ENCODE measurements around the gene TUBB4B. TPM values are rescaled to one million over a fixed set of nuclear protein-coding genes. Genes with fewer than 3 reads are reported as not detected.

Gene TUBB4B
- total RNA-seq, 1 donor from 2014 or later: 329 TPM

GRCh38 chr9:137251490-137252268, 10.6 kb downstream of the TUBB4B start:
- peaks cover 2% of the 10 kb centered on the region for H3K36me3 Mint-ChIP-seq (ENCODE audit: low read depth)
- no peaks in the 10 kb centered on the region for H3K9me3 Mint-ChIP-seq
- TF ChIP-seq CTCF (conservative IDR thresholded peaks at IDR 0.05): no peak
- peaks cover 3% of the 10 kb centered on the region for H3K27me3 Mint-ChIP-seq (ENCODE audit: low read depth)
- peak overlapping the region; percentile 38 for H3K4me3 Mint-ChIP-seq
- H3K4me1 Mint-ChIP-seq: peaks cover 13% of the 10 kb centered on the region
- DNase-seq (ENCODE audit: low read depth, low spot score): no peak
- H3K27ac Mint-ChIP-seq (ENCODE audit: unreplicated experiment): peak overlapping the region; percentile 27

- no peak overlapping the region for H3K27ac Mint-ChIP-seq (ENCODE audit: unreplicated experiment)
- no peak for DNase-seq (ENCODE audit: low read depth, low spot score)
- H3K36me3 Mint-ChIP-seq (ENCODE audit: low read depth): peaks cover 2% of the 10 kb centered on the region
- TF ChIP-seq CTCF (conservative IDR thresholded peaks at IDR 0.05): no peak
- H3K9me3 Mint-ChIP-seq: no peaks in the 10 kb centered on the region
- H3K4me3 Mint-ChIP-seq: peak overlapping the region; percentile 97
- H3K4me1 Mint-ChIP-seq: peaks cover 13% of the 10 kb centered on the region
- H3K27me3 Mint-ChIP-seq (ENCODE audit: low read depth): peaks cover 3% of the 10 kb centered on the region
Observed at GRCh38 chr9:137252555-137253506, 11.7 kb downstream of the TUBB4B start.

GRCh38 chr9:137253717-137254623, 12.9 kb downstream of the TUBB4B start:
- no peaks in the 10 kb centered on the region for H3K9me3 Mint-ChIP-seq
- peaks cover 3% of the 10 kb centered on the region for H3K27me3 Mint-ChIP-seq (ENCODE audit: low read depth)
- H3K36me3 Mint-ChIP-seq (ENCODE audit: low read depth): peaks cover 2% of the 10 kb centered on the region
- TF ChIP-seq CTCF (conservative IDR thresholded peaks at IDR 0.05): no peak
- H3K4me1 Mint-ChIP-seq: peaks cover 13% of the 10 kb centered on the region
- H3K4me3 Mint-ChIP-seq: peak overlapping the region; percentile 97
- no peak for DNase-seq (ENCODE audit: low read depth, low spot score)
- peak overlapping the region; percentile 83 for H3K27ac Mint-ChIP-seq (ENCODE audit: unreplicated experiment)

GRCh38 chr9:137254624-137255447, 13.7 kb downstream of the TUBB4B start, which contains the start of gene NELFB:
NELFB (plus strand) TSS chr9:137255327.
- peak within 1 kb of the TSS; percentile 83 for H3K27ac Mint-ChIP-seq (ENCODE audit: unreplicated experiment)
- TF ChIP-seq CTCF (conservative IDR thresholded peaks at IDR 0.05): no peak
- peak within 1 kb of the TSS; percentile 97 for H3K4me3 Mint-ChIP-seq
- H3K27me3 Mint-ChIP-seq (ENCODE audit: low read depth): peaks cover 3% of the 10 kb centered on the region
- H3K9me3 Mint-ChIP-seq: no peaks in the 10 kb centered on the region
- peak; percentile 99 for DNase-seq (ENCODE audit: low read depth, low spot score)
- peaks cover 13% of the 10 kb centered on the region for H3K4me1 Mint-ChIP-seq
- H3K36me3 Mint-ChIP-seq (ENCODE audit: low read depth): peaks cover 2% of the 10 kb centered on the region
